Activated CD8-positive, alpha-beta T cell treated with anti-CD3 and anti-CD28 coated beads for 36 hours (primary cell): Measurements from ENCODE around the gene PHKA2. TPM values are rescaled to one million over a fixed set of nuclear protein-coding genes. Genes with fewer than 3 reads are reported as not detected.

Experiments used
- ATAC-seq: fragments of 200-7000 bp; cut with Tn5 transposase; one replicate; pipeline ENCODE4 v1.10.0; 2021; ENCODE audit warnings: mild to moderate bottlenecking, moderate library complexity
- CTCF ChIA-PET: fragments of 350-600 bp; sonication (Branson Sonifier 250); formaldehyde crosslinking; loops from one replicate; lab custom pipeline; 2021; ENCODE audit warnings: antibody characterized with exemption; lab: Charles Lee
- POLR2A ChIA-PET: fragments of 350-600 bp; sonication (Branson Sonifier 250); formaldehyde crosslinking; loops from one replicate; lab custom pipeline; 2021; ENCODE audit warnings: antibody characterized with exemption; lab: Charles Lee
- DNase-seq: peaks from one replicate; pipeline ENCODE4 v3.0.0-alpha.2; 2020
- H3K27ac Mint-ChIP-seq: one replicate; pipeline ENCODE4 v1.8.0; 2021; ENCODE audit warnings: mild to moderate bottlenecking, mixed read lengths
- H3K27me3 Mint-ChIP-seq: one replicate; pipeline ENCODE4 v1.8.0; 2021; ENCODE audit warnings: mixed read lengths
- H3K36me3 Mint-ChIP-seq: one replicate; pipeline ENCODE4 v1.8.0; 2021; ENCODE audit warnings: low read depth, mixed read lengths
- H3K4me1 Mint-ChIP-seq: one replicate; pipeline ENCODE4 v1.8.0; 2021; ENCODE audit warnings: low read depth, mixed read lengths
- H3K4me3 Mint-ChIP-seq: one replicate; pipeline ENCODE4 v1.8.0; 2021; ENCODE audit warnings: mild to moderate bottlenecking, moderate library complexity, mixed read lengths
- H3K9me3 Mint-ChIP-seq: one replicate; pipeline ENCODE4 v1.8.0; 2021; ENCODE audit warnings: mixed read lengths
- CTCF ChIP-seq: fragments of 200-600 bp; IDR thresholded peaks from one replicate; pipeline ENCODE4 v1.8.0; 2022; ENCODE audit warnings: antibody characterized with exemption, mild to moderate bottlenecking
- intact Hi-C: fragments of 100-400 bp; cut with micrococcal nuclease; formaldehyde crosslinking; loops from one replicate; pipeline ENCODE4 v1.10.0; 2022
- total RNA-seq, 2 experiments: library from RNA; stranded (reverse); gene quantifications; one replicate each; pipeline ENCODE4 v1.2.3, GENCODE V29; 2021

PHKA2 gene
- total RNA-seq, 2 experiments from 2014 or later: 23.3 to 26.1 TPM

- no peak for ATAC-seq
Observed at GRCh38 chrX:18998653-18999052, 14.7 kb upstream of the PHKA2 start.

GRCh38 chrX:18997916-18998315, 14.0 kb upstream of the PHKA2 start:
- H3K4me3 Mint-ChIP-seq: no peak overlapping the region
- no peak overlapping the region for H3K27ac Mint-ChIP-seq
- DNase-seq (no peak), ATAC-seq (no peak)
- CTCF ChIA-PET: no interaction called here
- no peaks in the 10 kb centered on the region for H3K9me3 Mint-ChIP-seq
- intact Hi-C loops: no loop called here
- no peaks in the 10 kb centered on the region for H3K27me3 Mint-ChIP-seq
- no peaks in the 10 kb centered on the region for H3K4me1 Mint-ChIP-seq
- no peak for TF ChIP-seq CTCF
- H3K36me3 Mint-ChIP-seq: no peaks in the 10 kb centered on the region
- POLR2A ChIA-PET: no interaction called here

More at GRCh38 chrX:18998653-18999052, 14.7 kb upstream of the PHKA2 start:
- H3K36me3 Mint-ChIP-seq: no peaks in the 10 kb centered on the region
- no peak overlapping the region for H3K27ac Mint-ChIP-seq
- no peaks in the 10 kb centered on the region for H3K4me1 Mint-ChIP-seq
- ChIA-PET CTCF (interaction anchor here (0.9 kb wide), 1 partner anchor 335 kb away, joined by 3 read pairs; no protein-coding TSS in a partner anchor), POLR2A (interaction anchor here (0.6 kb wide), 1 partner anchor 1288 kb away, joined by 3 read pairs; no protein-coding TSS in a partner anchor)
- TF ChIP-seq CTCF: no peak
- intact Hi-C loops: no loop called here
- no peaks in the 10 kb centered on the region for H3K27me3 Mint-ChIP-seq
- H3K9me3 Mint-ChIP-seq: no peaks in the 10 kb centered on the region
- H3K4me3 Mint-ChIP-seq: no peak overlapping the region
- DNase-seq: no peak

GRCh38 chrX:18996536-18996935, 12.6 kb upstream of the PHKA2 start:
- H3K9me3 Mint-ChIP-seq: no peaks in the 10 kb centered on the region
- H3K27ac Mint-ChIP-seq: no peak overlapping the region
- intact Hi-C loops: no loop called here
- no peak for TF ChIP-seq CTCF
- no peak for DNase-seq
- no peak for ATAC-seq
- H3K27me3 Mint-ChIP-seq: no peaks in the 10 kb centered on the region
- no peak overlapping the region for H3K4me3 Mint-ChIP-seq
- H3K4me1 Mint-ChIP-seq: no peaks in the 10 kb centered on the region
- H3K36me3 Mint-ChIP-seq: no peaks in the 10 kb centered on the region
- POLR2A ChIA-PET: no interaction called here
- CTCF ChIA-PET: no interaction called here

DNA sequence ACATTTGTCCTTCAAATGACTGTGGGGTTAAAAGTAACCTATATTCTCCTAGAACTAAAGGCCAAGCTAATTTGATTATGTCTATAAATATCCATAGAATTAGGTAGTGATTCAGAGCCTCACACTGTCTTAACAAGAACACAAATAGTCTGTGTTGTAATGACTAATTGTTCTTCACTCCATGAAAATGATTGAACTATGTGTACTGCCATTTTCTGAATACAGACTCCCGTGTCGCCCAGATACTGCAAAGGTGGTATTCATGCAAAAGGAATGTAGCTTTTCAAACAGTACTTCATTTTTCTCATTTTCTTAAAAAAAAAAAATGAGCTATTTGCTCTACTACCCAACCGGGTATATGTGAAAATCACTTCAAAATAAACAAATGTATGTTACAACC, 11.3 kb upstream of the PHKA2 start:
- H3K9me3 Mint-ChIP-seq: no peaks in the 10 kb centered on the region
- ChIA-PET CTCF (interaction anchor here (0.7 kb wide), 1 partner anchor 10 kb away, joined by 5 read pairs; no protein-coding TSS in a partner anchor), POLR2A (interaction anchor here (0.6 kb wide), 1 partner anchor 614 kb away, joined by 3 read pairs; no protein-coding TSS in a partner anchor)
- no peak for TF ChIP-seq CTCF
- DNase-seq (no peak), ATAC-seq (no peak)
- H3K27me3 Mint-ChIP-seq: no peaks in the 10 kb centered on the region
- H3K36me3 Mint-ChIP-seq: no peaks in the 10 kb centered on the region
- no peak overlapping the region for H3K27ac Mint-ChIP-seq
- no peaks in the 10 kb centered on the region for H3K4me1 Mint-ChIP-seq
- H3K4me3 Mint-ChIP-seq: no peak overlapping the region
- intact Hi-C loops: no loop called here

- ChIA-PET CTCF (no interaction called here), POLR2A (interaction anchor here (0.7 kb wide), 1 partner anchor 1323 kb away, joined by 5 read pairs; no protein-coding TSS in a partner anchor)
- intact Hi-C loops: no loop called here
- Mint-ChIP-seq H3K36me3 (no peaks in the 10 kb centered on the region), H3K4me3 (no peak overlapping the region), H3K27ac (no peak overlapping the region), H3K9me3 (no peaks in the 10 kb centered on the region), H3K4me1 (no peaks in the 10 kb centered on the region), H3K27me3 (no peaks in the 10 kb centered on the region)
- no peak for ATAC-seq
- TF ChIP-seq CTCF: no peak
- DNase-seq: no peak
Observed at GRCh38 chrX:18994713-18995112, 10.8 kb upstream of the PHKA2 start.
